OCI-M1 (cell line): Measurements from ENCODE around the gene MATK.

Experiments
- DNase-seq: peaks from one replicate; lab custom pipeline; 2025; lab: John Stamatoyannopoulos, UW

Gene MATK

DNA sequence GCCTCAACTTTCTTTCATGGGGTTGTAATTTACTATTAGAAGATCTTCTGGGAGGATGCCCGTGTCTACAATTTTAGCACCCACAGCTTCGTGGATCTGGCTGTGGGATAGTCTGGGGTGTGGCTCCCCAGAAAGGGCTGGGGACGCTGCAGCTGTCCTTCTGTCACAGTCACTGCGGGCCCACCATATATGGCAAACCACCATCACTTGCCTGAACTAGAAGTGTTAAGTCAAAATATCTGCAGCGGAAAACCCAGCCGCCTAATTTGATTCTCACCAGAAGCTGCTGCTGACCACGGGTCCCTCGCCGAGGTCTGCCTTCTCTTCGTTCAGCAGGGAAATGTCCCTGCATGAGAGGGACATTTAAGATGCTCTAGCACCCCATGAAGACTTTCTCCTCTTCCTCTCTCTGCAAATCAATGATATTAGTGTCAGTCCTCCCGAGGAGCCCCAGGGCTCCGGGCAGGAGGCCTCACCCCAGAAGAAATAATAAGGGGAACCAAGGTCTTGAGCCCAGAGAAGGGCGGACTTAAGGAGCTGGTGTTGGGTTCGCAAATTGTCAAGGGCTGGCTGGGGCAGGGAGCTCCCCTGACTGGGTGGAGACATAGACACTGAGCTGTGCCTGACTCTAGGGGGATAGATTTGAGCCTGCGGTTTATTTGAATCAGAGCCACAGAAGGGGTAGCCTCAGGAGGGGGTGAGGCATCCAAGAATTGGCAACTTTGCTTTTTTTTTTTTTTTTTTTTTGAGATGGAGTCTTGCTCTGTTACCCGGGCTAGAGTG, 3.0 kb upstream of the MATK start:
- DNase-seq, result no peak

DNA sequence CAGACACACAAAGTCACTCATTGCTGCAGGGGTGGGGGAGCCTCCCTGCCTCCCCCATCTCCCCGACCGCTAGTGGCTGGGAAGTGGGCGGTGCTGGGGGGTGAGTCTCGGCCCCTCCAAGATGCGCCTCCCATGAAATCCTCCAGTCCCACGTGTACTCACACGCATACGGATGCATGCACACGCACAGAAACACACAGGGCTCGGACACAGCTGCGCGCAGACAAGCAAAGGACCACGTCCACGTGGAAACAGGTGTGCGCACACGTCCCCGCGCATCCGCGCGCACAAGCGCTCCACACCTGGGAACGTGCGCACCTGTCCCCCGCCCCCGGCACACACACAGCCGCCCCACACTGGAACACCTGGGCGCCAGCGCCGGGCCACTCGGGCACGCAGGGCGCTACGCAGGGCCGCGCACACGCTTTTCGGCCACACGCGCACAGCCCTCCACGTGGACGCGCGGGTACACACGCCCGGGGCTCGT, 687 bp downstream of the MATK start:
- peak; percentile 2 for DNase-seq

DNA sequence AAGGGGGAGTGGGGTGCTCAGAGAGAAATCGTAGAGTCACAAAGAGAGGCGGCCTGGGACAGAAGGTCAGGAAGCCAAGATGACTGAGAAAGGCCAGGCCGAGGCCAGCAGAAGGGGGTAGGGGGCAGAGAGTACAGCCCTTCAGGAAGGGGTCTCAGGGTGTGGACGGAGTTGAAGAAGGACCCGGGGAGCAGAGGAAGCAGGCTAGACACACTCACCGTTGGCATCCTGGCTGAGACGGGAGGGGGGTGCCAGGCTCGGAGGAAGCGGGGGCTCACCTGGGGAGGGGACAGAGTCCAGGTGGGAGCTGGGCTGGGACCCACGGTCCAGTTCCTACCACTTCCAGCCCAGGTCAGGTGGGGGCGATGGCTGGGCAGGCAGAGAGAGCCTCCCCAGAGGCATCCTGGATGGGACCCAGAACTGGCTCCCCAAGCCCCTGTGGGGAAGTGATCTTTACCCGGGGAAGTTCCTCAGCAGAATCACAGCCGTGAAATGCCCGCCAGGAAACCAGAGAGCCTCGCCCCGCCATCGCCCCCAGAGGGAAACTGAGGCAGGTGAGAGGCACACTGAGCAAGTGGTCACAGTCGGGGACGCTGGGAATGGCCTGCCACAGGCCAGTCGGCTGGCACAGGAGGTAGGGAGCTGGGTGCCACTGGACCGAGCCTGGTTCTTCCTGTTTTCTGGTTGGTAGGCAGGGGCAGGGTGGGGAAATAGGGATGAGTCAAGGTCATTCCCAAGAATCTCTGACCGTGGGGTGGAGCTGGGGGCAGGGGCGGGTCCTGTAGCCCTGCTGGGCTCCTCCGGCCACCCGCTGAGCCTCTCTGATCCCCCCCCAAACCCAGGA, 1.4 kb downstream of the MATK start:
- no peak for DNase-seq

DNA sequence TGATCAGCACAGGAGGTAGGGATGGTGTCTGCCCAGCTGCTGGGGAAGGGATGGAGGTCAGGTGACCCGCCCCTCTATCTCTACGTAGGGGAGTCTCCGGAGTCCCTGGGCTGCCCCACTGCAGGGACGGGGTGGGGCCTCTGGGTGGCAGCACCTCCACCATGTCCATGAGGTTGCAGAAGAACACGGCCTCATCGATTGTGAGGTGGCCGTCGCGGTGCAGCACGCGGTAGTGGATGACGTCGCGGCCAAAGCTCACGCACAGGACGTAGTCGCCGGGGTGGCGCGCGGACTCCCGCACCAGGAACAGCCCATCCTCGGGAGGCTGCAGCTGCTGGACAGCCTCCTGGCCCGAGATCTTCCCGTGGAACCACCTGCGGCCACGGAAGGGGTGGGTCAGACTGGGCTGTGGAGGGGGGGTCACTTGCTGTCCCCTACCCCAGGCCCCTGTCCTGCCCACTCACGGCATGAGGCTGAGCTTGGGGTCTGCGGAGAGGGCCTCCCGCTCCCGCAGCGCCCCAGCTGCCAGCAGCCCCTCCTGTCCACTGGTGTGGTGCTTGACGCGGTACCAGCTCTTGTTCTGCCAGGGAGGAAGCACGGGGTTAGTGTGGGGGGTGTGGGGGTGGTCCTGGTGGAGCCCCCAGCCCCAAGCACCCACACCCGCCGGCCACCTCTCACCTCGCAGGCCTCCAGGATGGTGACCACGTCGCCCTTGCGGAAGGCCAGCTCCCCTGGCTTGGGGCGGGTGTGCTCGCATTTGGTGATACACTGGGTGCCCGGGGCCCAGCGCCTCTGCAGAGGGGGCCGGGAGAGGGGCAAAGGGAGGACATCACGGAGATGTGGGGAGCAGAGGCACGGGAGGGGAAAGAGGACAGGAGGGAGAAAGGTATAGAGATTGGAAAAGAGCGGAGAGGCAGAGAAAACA, 2.3 kb downstream of the MATK start:
- DNase-seq, result peak; percentile 0

- no peak for DNase-seq
Observed at GRCh38 chr19:3782903-3783302, 3.3 kb downstream of the MATK start.

- DNase-seq, result no peak
Observed at GRCh38 chr19:3782330-3782729, 3.9 kb downstream of the MATK start.

DNA sequence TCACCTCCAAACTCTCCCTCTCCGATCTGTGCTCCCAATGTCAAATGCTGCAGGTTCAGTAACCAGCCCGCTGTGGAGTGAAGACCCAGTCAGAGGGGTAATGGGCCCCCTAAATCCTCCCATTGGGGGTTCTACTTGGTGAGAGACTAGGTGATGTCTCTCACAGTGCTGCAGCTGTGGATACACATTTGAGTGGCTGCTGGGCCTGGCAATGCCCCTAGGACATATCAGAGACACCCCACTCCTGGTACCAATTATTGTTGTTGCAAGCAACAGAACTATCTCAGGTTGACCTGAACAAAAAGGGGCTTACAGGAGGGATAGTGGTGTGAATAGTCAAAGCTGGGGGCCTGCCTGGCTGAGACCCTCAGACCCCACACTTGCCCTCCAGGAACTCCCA, 4.6 kb downstream of the MATK start:
- no peak for DNase-seq

DNA sequence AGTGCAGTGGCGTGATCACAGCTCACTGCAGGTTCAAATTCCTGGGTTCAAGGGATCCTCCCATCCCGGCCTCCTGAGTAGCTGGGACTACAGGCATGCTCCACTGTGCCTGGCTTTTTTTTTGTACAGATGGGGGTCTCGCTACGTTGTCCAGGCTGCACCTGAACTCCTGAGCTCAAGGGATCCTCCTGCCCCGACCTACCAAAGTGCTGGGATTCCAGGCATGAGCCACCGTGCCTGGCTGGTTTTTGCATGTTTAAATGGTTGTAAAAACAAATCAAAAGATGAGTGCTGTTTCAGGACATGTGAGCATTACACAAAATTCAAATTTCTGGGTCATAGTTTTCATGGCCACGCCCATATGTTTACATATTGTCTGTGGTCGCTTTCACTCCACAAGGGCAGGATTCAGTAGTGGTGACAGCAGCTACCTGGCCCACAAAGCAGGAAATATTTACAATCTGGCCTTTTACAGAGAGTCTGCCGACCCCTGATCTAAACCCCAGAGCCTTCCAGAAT, 5.3 kb downstream of the MATK start:
- no peak for DNase-seq

DNA sequence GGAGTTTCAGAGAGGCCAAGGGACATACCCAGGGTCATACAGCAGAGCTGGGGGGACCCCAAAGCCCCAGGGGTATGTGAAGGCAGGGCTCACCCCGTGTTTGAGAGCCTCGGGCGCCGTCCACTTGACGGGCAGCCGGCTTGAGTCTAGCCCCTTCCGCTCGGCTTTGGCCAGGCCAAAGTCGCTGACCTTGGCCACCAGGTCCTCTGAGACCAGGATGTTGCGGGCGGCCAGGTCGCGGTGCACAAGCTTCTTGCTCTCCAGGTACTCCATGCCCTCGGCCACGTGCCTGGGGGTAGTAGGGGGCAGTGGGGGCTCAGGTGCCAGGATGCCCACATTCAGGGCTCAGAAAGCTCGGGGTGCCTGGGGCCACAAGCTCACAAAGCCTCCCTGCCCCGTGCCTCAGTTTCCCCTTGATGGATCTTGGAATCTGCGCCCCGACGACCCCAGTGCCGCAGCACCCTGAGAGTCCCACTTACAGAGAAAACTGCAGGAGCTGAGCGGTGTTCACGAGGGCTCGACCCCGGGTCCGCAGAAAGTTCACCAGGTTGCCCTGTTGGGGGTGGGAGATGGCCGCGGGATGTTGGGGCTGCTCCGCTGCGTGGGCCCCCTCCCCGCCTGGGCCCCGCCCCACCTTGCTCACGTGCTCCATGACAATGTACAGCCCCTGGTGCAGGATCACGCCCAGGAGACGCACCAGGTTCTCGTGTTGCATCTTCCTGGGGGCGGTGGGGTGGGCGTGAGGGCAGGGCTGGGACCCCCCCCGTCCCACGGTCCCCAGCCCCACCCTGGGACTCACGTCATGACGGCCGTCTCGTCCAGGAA, 7.1 kb downstream of the MATK start:
- DNase-seq, result no peak

GRCh38 chr19:3778104-3778867, 7.9 kb downstream of the MATK start:
- no peak for DNase-seq

GRCh38 chr19:3776479-3777040, 9.6 kb downstream of the MATK start:
- no peak for DNase-seq

DNA sequence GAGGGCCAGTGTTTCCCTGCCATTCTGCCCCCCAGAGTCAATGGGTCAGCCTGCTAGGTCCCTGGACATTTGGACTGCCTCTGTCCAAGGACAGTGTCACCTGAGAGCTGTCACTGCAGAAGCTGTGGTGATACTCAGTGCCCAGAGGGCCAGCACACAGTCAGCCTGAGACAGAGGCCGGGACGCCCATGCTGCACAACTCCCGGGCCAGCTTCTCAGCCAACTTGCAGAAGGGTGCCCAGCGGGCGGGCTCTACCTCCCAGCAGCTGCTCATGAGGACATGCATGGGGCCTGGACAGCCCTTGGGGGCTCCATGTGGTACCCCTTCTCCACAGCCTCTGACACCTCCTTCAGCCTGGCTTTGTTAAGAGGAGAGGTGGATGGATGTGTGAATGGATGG, 10.3 kb downstream of the MATK start:
- no peak for DNase-seq

- no peak for DNase-seq
Observed at GRCh38 chr19:3775374-3775711, 10.8 kb downstream of the MATK start.

DNA sequence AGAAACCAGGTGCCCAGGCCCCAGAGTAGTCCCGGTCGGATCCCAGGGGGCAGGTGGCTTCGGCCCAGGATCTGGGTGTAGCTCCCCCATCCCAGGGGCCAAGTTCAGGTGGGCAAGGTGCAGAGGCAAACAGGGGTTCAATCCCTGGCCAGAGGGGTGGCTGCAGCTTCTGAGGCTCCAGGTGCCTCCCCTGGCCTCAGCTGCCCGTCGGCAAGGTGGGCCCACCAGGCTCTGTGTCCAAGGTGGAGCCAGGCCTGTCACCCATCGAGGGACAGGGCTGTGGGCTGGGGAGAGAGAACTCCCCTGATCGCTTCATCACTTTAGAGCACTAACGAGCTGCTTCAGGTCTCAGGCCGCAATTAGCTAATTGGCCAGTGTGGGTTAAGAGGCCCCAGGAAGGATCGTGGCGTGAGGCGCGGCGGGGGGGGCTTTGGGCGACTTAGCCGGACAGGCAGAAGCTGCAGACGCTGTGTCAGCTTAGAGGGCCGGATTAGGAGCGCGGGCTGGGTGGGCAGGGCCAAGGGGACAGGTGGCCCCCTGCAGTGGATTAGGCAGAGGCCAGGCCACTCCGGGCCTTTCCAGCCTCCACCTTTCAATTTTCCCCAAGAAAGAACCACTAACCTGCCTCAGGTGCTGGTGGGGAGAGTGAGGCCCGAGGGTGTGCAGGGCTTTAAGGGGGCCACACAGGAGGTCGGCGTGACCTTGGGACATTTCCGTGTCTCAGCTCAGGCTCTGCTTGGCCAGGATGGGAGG, 11.4 kb downstream of the MATK start:
- DNase-seq, result no peak

GRCh38 chr19:3773814-3774515, 12.2 kb downstream of the MATK start:
- no peak for DNase-seq

DNA sequence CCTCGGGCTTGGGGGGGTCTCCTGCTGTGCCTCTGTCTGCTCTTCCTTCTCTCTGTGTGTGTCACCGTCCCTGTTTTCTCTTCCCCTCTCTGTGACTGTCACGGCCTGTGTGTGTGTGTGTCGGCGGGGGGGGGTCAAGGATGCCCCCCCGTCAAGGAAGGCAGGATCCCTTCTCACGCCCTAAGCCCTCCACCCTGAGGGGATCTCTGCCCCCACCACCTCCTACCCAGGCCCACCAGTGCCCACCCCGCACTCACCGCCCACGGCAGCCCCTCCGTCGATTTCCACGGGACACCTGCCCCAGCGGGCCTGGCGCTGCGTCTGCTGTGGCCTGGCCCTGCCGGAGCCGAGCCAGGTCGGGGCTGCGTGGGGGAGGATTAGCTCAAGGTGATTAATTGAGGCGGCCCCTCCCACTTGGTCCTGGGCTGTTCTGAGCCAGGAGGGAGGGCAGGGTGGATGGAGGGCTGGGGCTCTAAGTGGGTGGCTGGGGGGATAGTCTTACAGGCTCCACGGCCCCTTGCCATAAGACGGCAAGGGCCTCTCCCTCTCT, 14.2 kb downstream of the MATK start, which contains the start of gene RAX2:
TSS of gene RAX2 (minus strand) at position 323 of the 550 bp plus-strand sequence. CDS start 486 bp downstream, outside the sequence.
- DNase-seq, result no peak

DNA sequence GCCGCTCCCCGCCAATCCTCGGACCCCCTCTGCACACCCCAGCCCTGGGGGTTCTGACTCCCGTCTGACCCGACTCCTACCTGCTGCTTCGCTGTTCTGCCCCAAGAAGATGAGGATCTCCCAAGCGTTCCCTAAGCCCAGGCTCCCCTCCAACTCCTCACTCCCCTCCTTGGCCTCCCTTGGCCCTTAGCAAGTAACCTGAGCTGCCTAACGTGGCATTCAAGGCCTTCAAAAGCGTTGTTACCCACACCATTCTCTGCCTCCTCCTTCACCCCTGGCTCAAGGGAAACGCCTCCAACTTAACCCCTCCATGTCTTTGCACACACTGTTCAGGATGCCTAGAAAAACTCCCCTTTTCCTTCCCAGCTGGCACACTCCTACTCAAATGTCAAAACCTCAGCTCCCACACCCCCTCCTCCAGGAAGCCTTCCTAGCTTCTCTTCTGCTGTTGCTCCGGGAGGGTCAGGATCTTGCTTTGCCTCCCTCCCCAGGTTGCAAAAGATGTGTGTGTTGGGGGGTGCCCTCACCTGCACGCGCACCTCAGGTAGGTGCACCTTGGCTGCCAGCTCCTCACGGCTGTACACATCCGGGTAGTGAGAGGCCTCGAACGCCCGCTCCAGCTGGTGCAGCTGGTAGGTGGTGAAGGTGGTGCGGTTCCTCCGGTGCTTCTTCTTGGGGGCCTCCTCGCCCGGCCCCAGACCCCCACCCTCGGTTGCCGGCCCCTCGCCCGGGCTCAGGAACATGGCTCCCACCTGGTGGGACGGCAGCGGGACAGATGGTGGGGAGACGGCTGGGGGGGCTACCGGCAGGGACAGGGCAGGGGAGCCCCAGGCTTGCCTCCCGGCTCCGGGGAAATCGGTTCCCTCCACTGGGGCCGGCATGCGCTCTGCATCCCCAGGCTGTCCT, 14.9 kb downstream of the MATK start:
- no peak for DNase-seq
